Measurements from ENCODE around the gene KIAA0232. TPM values are rescaled to one million over a fixed set of nuclear protein-coding genes. Genes with fewer than 3 reads are reported as not detected.
A peak's percentile ranks its signal among the peaks of the same experiment; 100 is the strongest.

Gene KIAA0232
- total and polyA plus RNA-seq, 12 donors, result 7.3 to 45.2 (median 27.4) TPM

DNA sequence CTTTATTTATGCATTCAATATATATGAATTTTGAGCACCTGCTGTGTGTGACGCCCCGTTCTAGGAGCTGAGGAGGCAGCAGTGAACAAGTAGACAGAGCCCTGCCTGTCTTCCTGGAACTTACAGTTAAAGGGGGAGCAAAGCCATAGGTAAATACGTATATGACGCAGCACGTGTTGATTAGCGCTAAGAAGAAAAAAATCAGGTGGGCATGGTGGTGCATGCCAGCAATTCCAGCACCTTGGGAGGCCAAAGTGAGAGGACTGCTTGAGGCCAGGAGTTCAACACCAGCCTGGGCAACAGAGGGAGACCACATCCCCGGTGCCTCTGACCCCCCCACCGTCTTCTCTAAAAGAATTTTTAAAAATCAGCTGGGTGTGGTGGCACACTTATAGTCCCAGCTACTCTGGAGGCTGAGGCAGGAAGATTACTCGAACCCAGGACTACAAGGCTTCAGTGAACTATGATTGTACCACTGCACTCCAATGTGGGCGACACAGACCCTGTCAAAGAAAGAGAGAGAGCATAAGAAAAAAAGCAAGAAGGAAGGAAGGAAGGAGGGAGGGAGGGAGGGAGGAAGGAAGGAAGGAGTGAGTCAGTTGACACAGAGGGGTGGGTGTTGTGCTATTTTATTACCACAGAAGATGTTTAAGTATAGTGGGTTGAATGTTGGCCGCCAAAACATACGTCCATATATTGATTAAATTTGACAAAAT lies 5.4 kb upstream of the KIAA0232 start:
- Histone ChIP-seq H3K27me3 (no peaks in the 10 kb centered on the region), H3K4me3 (no peak overlapping the region), H3K9me3 (replicated peaks in 1 of 3) (no peaks in the 10 kb centered on the region), H3K4me1 (replicated peaks in 1 of 2) (peaks cover 6 to 8% of the 10 kb centered on the region in 2 donors), H3K27ac (no peak overlapping the region), H3K36me3 (replicated peaks in 1 of 2) (no peaks in the 10 kb centered on the region)
- WGBS, 4 donors, result 70 to 80% (median 77%) methylated on average over 12 of the region's 12 CpGs
- intact Hi-C loops (cut with DNase I), result loop anchor here (5.0 to 10.0 kb wide), 3 partner anchors 52 to 95 kb away; no protein-coding TSS in a partner anchor
- TF ChIP-seq, protein P1, sequence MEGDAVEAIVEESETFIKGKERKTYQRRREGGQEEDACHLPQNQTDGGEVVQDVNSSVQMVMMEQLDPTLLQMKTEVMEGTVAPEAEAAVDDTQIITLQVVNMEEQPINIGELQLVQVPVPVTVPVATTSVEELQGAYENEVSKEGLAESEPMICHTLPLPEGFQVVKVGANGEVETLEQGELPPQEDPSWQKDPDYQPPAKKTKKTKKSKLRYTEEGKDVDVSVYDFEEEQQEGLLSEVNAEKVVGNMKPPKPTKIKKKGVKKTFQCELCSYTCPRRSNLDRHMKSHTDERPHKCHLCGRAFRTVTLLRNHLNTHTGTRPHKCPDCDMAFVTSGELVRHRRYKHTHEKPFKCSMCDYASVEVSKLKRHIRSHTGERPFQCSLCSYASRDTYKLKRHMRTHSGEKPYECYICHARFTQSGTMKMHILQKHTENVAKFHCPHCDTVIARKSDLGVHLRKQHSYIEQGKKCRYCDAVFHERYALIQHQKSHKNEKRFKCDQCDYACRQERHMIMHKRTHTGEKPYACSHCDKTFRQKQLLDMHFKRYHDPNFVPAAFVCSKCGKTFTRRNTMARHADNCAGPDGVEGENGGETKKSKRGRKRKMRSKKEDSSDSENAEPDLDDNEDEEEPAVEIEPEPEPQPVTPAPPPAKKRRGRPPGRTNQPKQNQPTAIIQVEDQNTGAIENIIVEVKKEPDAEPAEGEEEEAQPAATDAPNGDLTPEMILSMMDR (IDR thresholded peaks at IDR 0.05), result no peak
- no peak for TF ChIP-seq POLR2A (IDR thresholded peaks at IDR 0.05)
- no peak for DNase-seq

DNA sequence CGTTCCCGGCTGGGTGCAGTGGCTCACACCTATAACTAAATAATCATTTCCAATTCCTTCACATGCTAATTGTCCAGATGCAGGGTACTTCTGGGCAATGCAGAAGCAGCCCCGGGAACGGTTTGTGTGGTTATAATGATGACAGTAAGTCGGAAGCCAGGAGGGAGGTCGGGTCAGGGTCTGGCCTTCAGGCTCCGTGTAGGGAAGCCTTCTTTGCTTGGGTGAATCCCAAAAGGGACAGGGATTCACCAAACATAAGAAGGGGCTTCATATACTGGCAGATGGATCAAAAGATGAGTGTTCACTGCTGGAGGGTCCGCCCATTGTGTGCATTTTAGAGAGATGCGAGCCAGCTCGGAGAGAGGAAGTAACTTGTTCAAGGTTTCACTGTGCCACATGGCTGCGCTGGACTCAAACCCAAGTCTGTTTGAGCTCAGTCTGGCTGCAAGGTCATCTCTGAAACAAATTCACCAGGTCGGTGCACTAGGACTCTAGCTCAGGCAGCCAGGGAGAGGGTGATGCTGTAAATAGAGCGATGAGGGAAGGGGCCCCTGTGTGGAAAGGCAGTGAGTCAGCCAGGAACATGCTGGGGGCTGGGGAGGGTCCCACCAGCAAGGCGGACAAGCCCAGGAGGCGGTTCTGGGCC lies 4.8 kb upstream of the KIAA0232 start:
- 38 to 46% (median 43%) methylated on average over 14 to 15 of the region's 15 CpGs for WGBS, 4 donors
- Histone ChIP-seq H3K27me3 (no peaks in the 10 kb centered on the region), H3K4me3 (no peak overlapping the region), H3K9me3 (replicated peaks in 1 of 3) (no peaks in the 10 kb centered on the region), H3K36me3 (replicated peaks in 1 of 2) (no peaks in the 10 kb centered on the region), H3K27ac (peak overlapping the region in 1 of 5 donors; percentile 10), H3K4me1 (replicated peaks in 1 of 2) (peaks cover 6 to 8% of the 10 kb centered on the region in 2 donors)
- peak in 5 of 7 donors; percentile 49 to 62 (median 55) for DNase-seq
- intact Hi-C loops (cut with DNase I), result loop anchor here (5.0 to 10.0 kb wide), 3 partner anchors 53 to 95 kb away; no protein-coding TSS in a partner anchor
- TF ChIP-seq POLR2A (IDR thresholded peaks at IDR 0.05), result no peak
- TF ChIP-seq, protein P1 (IDR thresholded peaks at IDR 0.05), result peak in 1 of 6 experiments; percentile 20

DNA sequence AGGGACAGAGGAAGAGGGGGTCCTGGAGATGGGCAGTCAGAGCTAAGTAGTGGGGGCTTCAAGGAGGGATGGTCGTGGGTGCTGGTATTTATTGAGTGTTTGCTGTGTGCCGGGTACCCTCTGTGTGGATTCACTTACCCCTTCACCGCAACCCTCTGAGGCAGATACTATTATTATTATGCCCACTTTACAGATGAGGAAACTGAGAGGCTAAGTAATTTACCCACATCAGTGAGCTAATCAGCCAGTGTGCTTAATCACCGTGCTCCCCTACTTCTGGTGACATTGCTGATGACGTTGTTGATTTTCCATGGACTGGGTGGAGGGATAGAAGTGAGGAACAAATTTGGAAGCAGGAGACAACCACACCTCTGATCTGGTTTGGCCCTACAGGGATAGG lies 4.1 kb upstream of the KIAA0232 start:
- 75 to 87% (median 79%) methylated on average over 5 of the region's 5 CpGs for WGBS, 4 donors
- Histone ChIP-seq H3K4me1 (replicated peaks in 1 of 2) (peaks cover 6 to 8% of the 10 kb centered on the region in 2 donors), H3K4me3 (no peak overlapping the region), H3K9me3 (replicated peaks in 1 of 3) (no peaks in the 10 kb centered on the region), H3K27me3 (no peaks in the 10 kb centered on the region), H3K36me3 (replicated peaks in 1 of 2) (no peaks in the 10 kb centered on the region), H3K27ac (peak overlapping the region in 1 of 5 donors; percentile 10)
- intact Hi-C loops (cut with DNase I), result loop anchor here (5.0 to 10.0 kb wide), 3 partner anchors 54 to 94 kb away; no protein-coding TSS in a partner anchor
- DNase-seq, result no peak
- TF ChIP-seq, protein P1 (IDR thresholded peaks at IDR 0.05), result no peak
- no peak for TF ChIP-seq POLR2A (IDR thresholded peaks at IDR 0.05)
